ENCODE results near the gene LIN54. TPM values are rescaled to one million over a fixed set of nuclear protein-coding genes. Genes with fewer than 3 reads are reported as not detected.

Gene LIN54
- total RNA-seq, 4 donors from 2014 or later, result 14.7 to 23.0 (median 16.4) TPM

DNA sequence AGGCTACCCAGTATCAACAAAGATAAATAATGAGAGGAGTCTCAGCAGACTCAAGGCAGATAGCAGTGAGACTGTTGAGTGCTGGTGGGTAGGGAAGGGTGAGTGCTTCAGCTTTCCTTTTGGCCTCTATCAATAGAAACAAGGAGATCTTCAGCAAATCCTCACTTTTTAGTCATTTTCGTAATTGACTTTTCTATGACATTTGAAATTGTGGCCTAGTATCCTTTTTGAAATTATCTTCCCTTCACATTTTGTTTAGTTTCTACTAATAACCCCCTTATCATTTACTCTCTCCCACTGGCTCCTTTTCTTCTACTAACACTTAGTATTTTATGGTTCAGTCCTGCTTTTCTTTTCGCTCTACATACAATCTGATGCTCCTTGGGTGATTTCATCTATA is 44.9 kb downstream of the LIN54 start:
- Histone ChIP-seq H3K4me3 (no peak overlapping the region), H3K27me3 (no peaks in the 10 kb centered on the region), H3K9me3 (no peaks in the 10 kb centered on the region), H3K36me3 (peaks cover 0 to 70% (median 2%) of the 10 kb centered on the region in 3 donors), H3K27ac (no peak overlapping the region), H3K4me1 (no peaks in the 10 kb centered on the region)
- DNase-seq, result no peak
- WGBS, 2 donors, result 93% methylated on average over 2 of the region's 2 CpGs
- TF ChIP-seq, protein P1, sequence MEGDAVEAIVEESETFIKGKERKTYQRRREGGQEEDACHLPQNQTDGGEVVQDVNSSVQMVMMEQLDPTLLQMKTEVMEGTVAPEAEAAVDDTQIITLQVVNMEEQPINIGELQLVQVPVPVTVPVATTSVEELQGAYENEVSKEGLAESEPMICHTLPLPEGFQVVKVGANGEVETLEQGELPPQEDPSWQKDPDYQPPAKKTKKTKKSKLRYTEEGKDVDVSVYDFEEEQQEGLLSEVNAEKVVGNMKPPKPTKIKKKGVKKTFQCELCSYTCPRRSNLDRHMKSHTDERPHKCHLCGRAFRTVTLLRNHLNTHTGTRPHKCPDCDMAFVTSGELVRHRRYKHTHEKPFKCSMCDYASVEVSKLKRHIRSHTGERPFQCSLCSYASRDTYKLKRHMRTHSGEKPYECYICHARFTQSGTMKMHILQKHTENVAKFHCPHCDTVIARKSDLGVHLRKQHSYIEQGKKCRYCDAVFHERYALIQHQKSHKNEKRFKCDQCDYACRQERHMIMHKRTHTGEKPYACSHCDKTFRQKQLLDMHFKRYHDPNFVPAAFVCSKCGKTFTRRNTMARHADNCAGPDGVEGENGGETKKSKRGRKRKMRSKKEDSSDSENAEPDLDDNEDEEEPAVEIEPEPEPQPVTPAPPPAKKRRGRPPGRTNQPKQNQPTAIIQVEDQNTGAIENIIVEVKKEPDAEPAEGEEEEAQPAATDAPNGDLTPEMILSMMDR (IDR thresholded peaks at IDR 0.05), result no peak
- no peak for TF ChIP-seq POLR2A (IDR thresholded peaks at IDR 0.05)
- intact Hi-C loops (cut with DNase I), result no loop called here

DNA sequence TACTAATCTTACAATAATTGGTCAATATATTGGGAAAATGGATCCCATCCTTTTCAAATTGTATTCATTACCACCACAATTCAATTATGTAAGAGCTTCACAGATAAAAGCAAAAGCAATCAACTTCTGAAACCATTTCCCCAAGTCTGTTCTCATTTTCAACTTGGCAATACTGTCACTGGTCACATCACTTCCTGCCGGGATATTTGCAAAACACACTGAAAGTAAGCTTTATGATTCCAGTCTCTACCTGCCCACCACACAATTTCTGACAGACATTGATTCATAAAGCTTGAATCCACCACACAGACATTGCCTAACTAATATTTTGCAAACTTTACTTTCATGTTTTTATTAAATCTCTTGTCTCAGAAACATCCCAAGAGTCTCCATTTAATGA is 53.6 kb downstream of the LIN54 start:
- Histone ChIP-seq H3K27ac (no peak overlapping the region), H3K4me1 (no peaks in the 10 kb centered on the region), H3K36me3 (peaks cover 0 to 43% (median 3%) of the 10 kb centered on the region in 3 donors), H3K4me3 (no peak overlapping the region), H3K9me3 (no peaks in the 10 kb centered on the region), H3K27me3 (no peaks in the 10 kb centered on the region)
- intact Hi-C loops (cut with DNase I), result no loop called here
- 36 to 52% methylated on average over 1 of the region's 1 CpG for WGBS, 2 donors
- TF ChIP-seq, protein P1 (IDR thresholded peaks at IDR 0.05), result no peak
- no peak for TF ChIP-seq POLR2A (IDR thresholded peaks at IDR 0.05)
- DNase-seq, result no peak

DNA sequence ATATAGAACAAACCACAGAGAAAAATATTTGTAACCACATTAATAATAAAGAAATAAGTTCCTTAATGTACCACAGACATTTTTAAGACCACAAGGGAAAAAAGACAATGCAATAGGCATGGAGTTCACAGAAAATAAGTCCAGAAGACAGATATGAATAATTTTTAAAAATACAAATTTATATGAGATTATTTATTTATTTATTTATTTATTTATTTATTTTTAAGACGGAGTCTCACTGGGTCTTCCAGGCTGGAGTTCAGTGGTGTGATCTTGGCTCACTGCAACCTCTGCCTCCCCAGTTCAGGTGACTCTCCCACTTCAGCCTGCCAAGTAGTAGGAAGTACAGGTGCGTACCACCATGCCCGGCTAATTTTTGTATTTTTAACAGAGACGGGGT is 56.4 kb downstream of the LIN54 start:
- no peaks in the 10 kb centered on the region for H3K9me3 ChIP-seq
- intact Hi-C loops (cut with DNase I), result no loop called here
- H3K4me1 ChIP-seq, result no peaks in the 10 kb centered on the region
- no peak for TF ChIP-seq POLR2A (IDR thresholded peaks at IDR 0.05)
- TF ChIP-seq, protein P1 (IDR thresholded peaks at IDR 0.05), result no peak
- no peaks in the 10 kb centered on the region for H3K27me3 ChIP-seq
- DNase-seq, result no peak
- WGBS, 2 donors, result 92 to 97% methylated on average over 4 of the region's 4 CpGs
- no peak overlapping the region for H3K4me3 ChIP-seq
- H3K36me3 ChIP-seq, result peaks cover 0 to 23% (median 0%) of the 10 kb centered on the region in 3 donors
- no peak overlapping the region for H3K27ac ChIP-seq

DNA sequence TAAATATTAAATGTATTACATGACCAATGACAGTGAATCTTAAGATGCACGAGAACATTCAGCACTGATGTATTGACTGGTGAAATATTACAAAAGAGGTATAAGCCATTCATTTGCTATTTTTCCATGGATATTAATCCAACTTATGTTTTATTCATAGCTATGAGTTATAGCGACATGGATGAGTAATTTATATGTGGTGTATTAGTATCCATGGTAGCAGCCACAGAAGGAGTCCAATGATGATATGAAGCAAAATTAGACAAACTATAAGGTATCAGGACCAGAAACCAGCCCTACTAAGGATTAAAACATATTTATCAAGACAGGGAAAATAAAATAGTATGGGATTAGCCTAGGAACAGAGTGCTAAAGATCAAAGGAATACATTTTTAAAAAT is 59.4 kb downstream of the LIN54 start:
- Histone ChIP-seq H3K27me3 (no peaks in the 10 kb centered on the region), H3K27ac (no peak overlapping the region), H3K36me3 (peaks cover 0 to 10% (median 0%) of the 10 kb centered on the region in 3 donors), H3K4me1 (no peaks in the 10 kb centered on the region), H3K9me3 (no peaks in the 10 kb centered on the region), H3K4me3 (no peak overlapping the region)
- TF ChIP-seq POLR2A (IDR thresholded peaks at IDR 0.05), result no peak
- TF ChIP-seq, protein P1 (IDR thresholded peaks at IDR 0.05), result no peak
- intact Hi-C loops (cut with DNase I), result no loop called here
- no peak for DNase-seq
- 64 to 85% methylated on average over 2 of the region's 2 CpGs for WGBS, 2 donors

DNA sequence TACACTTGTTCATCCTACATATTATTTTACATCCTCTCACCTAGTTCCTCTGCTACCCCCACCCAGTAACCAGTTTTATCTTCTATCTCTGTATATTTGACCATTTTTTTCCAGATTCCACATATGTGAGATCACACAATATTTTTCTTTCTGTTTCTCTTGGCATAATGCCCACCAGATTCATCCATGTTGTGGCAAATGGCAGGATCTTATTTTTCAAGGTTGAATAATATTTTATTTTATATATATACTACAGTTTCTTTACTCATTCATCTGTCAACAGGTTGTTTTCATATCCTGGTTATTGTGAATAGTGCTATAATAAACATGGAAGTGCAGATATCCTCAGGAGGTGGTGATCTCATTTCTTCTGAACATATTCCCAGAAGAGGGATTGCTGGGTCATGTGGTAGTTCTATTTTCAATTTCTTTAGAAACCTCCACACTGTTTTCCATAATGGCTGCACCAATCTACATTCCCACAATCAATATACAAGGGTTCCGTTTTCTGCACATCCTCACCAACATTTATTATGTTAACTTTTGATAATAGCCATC is 61.9 kb downstream of the LIN54 start:
- intact Hi-C loops (cut with DNase I), result no loop called here
- H3K27me3 ChIP-seq, result no peaks in the 10 kb centered on the region
- H3K9me3 ChIP-seq, result no peaks in the 10 kb centered on the region
- TF ChIP-seq, protein P1 (IDR thresholded peaks at IDR 0.05), result no peak
- TF ChIP-seq POLR2A (IDR thresholded peaks at IDR 0.05), result no peak
- no peak for DNase-seq
- no peak overlapping the region for H3K27ac ChIP-seq
- H3K4me1 ChIP-seq, result no peaks in the 10 kb centered on the region
- 89 to 90% methylated on average over 1 of the region's 1 CpG for WGBS, 2 donors
- H3K36me3 ChIP-seq, result peaks cover 0 to 26% (median 0%) of the 10 kb centered on the region in 3 donors
- H3K4me3 ChIP-seq, result no peak overlapping the region

Data from esophagus squamous epithelium (tissue), 5 donors.